Pancreas (tissue), 10 donors: ENCODE data around the gene CCR1. TPM values are rescaled to one million over a fixed set of nuclear protein-coding genes. Genes with fewer than 3 reads are reported as not detected.
A peak's percentile ranks its signal among the peaks of the same experiment; 100 is the strongest.

ENCODE experiments used
- ATAC-seq, 4 donors: fragments of 200-7000 bp; cut with Tn5 transposase; one replicate each; pipeline versions ENCODE4 v1.8.0 to v1.9.1; 2020; ENCODE audit warnings: mild to moderate bottlenecking in 4 of 4, moderate library complexity in 4 of 4
- DNase-seq, 6 donors: peaks; one replicate each; pipeline ENCODE4 v3.0.0-alpha.2; 2020
- FAIRE-seq: peaks from 2 replicates; lab custom pipeline; 2012; peaks lifted over from hg19 to GRCh38; lab: Jason Lieb, UNC
- H3K27ac ChIP-seq, 4 donors: fragments of 200-600 bp; sonication (generic); 1 replicate in 3 of 4; 2 replicates in 1 of 4; pipeline versions ENCODE4 v1.5.0 to v1.8.0; 2020
- H3K27me3 ChIP-seq, 4 donors: fragments of 200-600 bp; one replicate each; pipeline ENCODE4 v1.8.0; 2021
- H3K36me3 ChIP-seq, 3 donors: fragments of 200-600 bp; sonication (generic) in 1 of 3; one replicate each; pipeline versions ENCODE4 v1.5.0 to v1.8.0; 2020 to 2021
- H3K4me1 ChIP-seq, 3 donors: fragments of 200-600 bp; one replicate each; pipeline ENCODE4 v1.8.0; 2021
- H3K4me3 ChIP-seq, 4 donors: fragments of 200-600 bp; sonication (generic) in 2 of 4; one replicate each; pipeline versions ENCODE4 v1.5.0 to v1.8.0; 2020 to 2021
- H3K9me3 ChIP-seq, 4 donors: fragments of 200-600 bp; one replicate each; pipeline ENCODE4 v1.8.0; 2021
- CTCF ChIP-seq, 4 donors: fragments of 200-600 bp; sonication (generic) in 3 of 4; IDR thresholded peaks; one replicate each; pipeline versions ENCODE4 v1.5.0 to v1.8.0; 2021; ENCODE audit warnings: antibody characterized with exemption in 4 of 4
- WGBS, 2 donors: extraction: QIAGEN DNeasy Blood & Tissue Kit; methylation state at CpG; one replicate each; pipeline ENCODE4 v1.1.7; 2013; 5-methylcytosine and 5-hydroxymethylcytosine counted together
- intact Hi-C, 3 donors: fragments of 100-400 bp; cut with DNase I; formaldehyde crosslinking; loops; one replicate each; pipeline versions ENCODE4 v1.11.1 to v1.14.2; 2022
- polyA plus RNA-seq, 2 donors: library from polyadenylated mRNA; stranded (reverse); fragments of 200-250 nt; gene quantifications; one replicate each; pipeline ENCODE4 v1.2.3, GENCODE V29; 2013
- total RNA-seq, 6 donors: library from RNA; stranded (reverse); fragmentation: NEBNext Ultra II Directional in 4 of 6; extraction: Animal tissue kit (Norgen Biotek cat#: 25700) in 4 of 6; gene quantifications; one replicate each; pipeline versions ENCODE4 v1.2.1 to v1.2.4, GENCODE V29; 2021 to 2023
- donor health status: healthy with polysubstance abuse.
- donor health status: DM: no; HTN: no; CAD: no; lungs with moderate emphysema.
- donor health status: DM: no; HTN: no; CAD: no.
- donor health status: control.
- donor health status: control.
- donor health status: Bipolar disorder and iron deficiency.
- donor health status: DM: yes; HTN: yes; CAD: no.
- donor health status: DM: no; HTN: no; CAD: no.
- donor health status: DM: no; HTN: no; CAD: no.
- donor health status: DM: yes; HTN: yes; CAD: no.

Gene CCR1
- total and polyA plus RNA-seq, 8 donors = 0.09 to 4.6 (median 1.00) TPM

- Histone ChIP-seq H3K4me1 (no peaks in the 10 kb centered on the region), H3K27me3 (no peaks in the 10 kb centered on the region), H3K27ac (no peak overlapping the region), H3K36me3 (no peaks in the 10 kb centered on the region), H3K9me3 (no peaks in the 10 kb centered on the region), H3K4me3 (no peak overlapping the region)
- FAIRE-seq (no peak), DNase-seq (no peak), ATAC-seq (peak in 1 of 4 donors; percentile 32)
- WGBS, 2 donors = 88 to 92% methylated on average over 1 of the region's 1 CpG
- no peak for TF ChIP-seq CTCF (IDR thresholded peaks at IDR 0.05)
- intact Hi-C loops = no loop called here
These were observed 53.8 kb downstream of the CCR1 start for GRCh38 chr3:46154311-46154710.

Other genes starting within 250 kb of the CCR1 start
- gene FYCO1, start 212.5 kb downstream of the CCR1 start, total RNA-seq = 10 to 100 TPM; 13.0 to 25.1 (median 17.2) TPM
- 10 to 100 TPM in 1 of 2 donors, 1 to 10 TPM in 1; 9.3 to 10.3 TPM for gene FYCO1, start 212.5 kb downstream of the CCR1 start, polyA plus RNA-seq
- gene XCR1, start 180.8 kb downstream of the CCR1 start, total RNA-seq = under 1 TPM in 4 of 6 donors, not detected in 2; 0.04 to 0.31 (median 0.20) TPM
- not detected for gene XCR1, start 180.8 kb downstream of the CCR1 start, polyA plus RNA-seq
- under 1 TPM in 1 of 6 donors, not detected in 5; 0.22 TPM for gene CCR3, start 34.1 kb upstream of the CCR1 start, total RNA-seq
- not detected for gene CCR3, start 34.1 kb upstream of the CCR1 start, polyA plus RNA-seq
- 1 to 10 TPM in 2 of 6 donors, under 1 TPM in 4; 0.14 to 3.5 (median 0.54) TPM for gene CCR2, start 145.8 kb upstream of the CCR1 start, total RNA-seq
- under 1 TPM; 0.15 to 0.23 TPM for gene CCR2, start 145.8 kb upstream of the CCR1 start, polyA plus RNA-seq
- 1 to 10 TPM in 2 of 6 donors, under 1 TPM in 4; 0.12 to 2.0 (median 0.61) TPM for gene CCR5, start 162.6 kb upstream of the CCR1 start, total RNA-seq
- gene CCR5, start 162.6 kb upstream of the CCR1 start, polyA plus RNA-seq = under 1 TPM; 0.16 to 0.27 TPM
- 1 to 10 TPM in 2 of 6 donors, under 1 TPM in 4; 0.24 to 2.2 (median 0.91) TPM for gene CCRL2, start 198.9 kb upstream of the CCR1 start, total RNA-seq
- gene CCRL2, start 198.9 kb upstream of the CCR1 start, polyA plus RNA-seq = under 1 TPM; 0.75 to 0.80 TPM